ENCODE measurements around the gene APCDD1. TPM values are rescaled to one million over a fixed set of nuclear protein-coding genes. Genes with fewer than 3 reads are reported as not detected.
"Not testable (repeated sequence)": the region's sequence is repeated elsewhere in the genome, so short reads cannot be mapped to it uniquely, and the experiment has no call there.

Gene APCDD1
- total RNA-seq, 1 donor from 2014 or later = 31.2 TPM

GRCh38 chr18:10463096-10463495 lies 8.7 kb downstream of the APCDD1 start:
- DNase-seq = no peak

GRCh38 chr18:10463741-10464140 lies 9.3 kb downstream of the APCDD1 start:
- no peak for DNase-seq

- DNase-seq = not testable (repeated sequence)
Observed at GRCh38 chr18:10464161-10464648, 9.8 kb downstream of the APCDD1 start.

- DNase-seq = no peak
Observed at GRCh38 chr18:10465174-10465939, 10.9 kb downstream of the APCDD1 start.

- DNase-seq = no peak
Observed at GRCh38 chr18:10470429-10470828, 16.0 kb downstream of the APCDD1 start.

GRCh38 chr18:10471574-10471973 lies 17.1 kb downstream of the APCDD1 start:
- no peak for DNase-seq

- DNase-seq = no peak
Observed at GRCh38 chr18:10473132-10473531, 18.7 kb downstream of the APCDD1 start.

GRCh38 chr18:10474309-10474708 lies 19.9 kb downstream of the APCDD1 start:
- no peak for DNase-seq

GRCh38 chr18:10475276-10475653 lies 20.8 kb downstream of the APCDD1 start:
- DNase-seq = no peak

- DNase-seq = no peak
Observed at GRCh38 chr18:10475654-10476291, 21.3 kb downstream of the APCDD1 start.

GRCh38 chr18:10476338-10476791 lies 21.9 kb downstream of the APCDD1 start:
- DNase-seq = peak; percentile 70

GRCh38 chr18:10477121-10477862 lies 22.9 kb downstream of the APCDD1 start:
- DNase-seq = no peak

- DNase-seq = no peak
Observed at GRCh38 chr18:10477863-10478260, 23.4 kb downstream of the APCDD1 start.

GRCh38 chr18:10481831-10482230 lies 27.4 kb downstream of the APCDD1 start:
- DNase-seq = peak; percentile 32

- DNase-seq = no peak
Observed at GRCh38 chr18:10482363-10482984, 28.0 kb downstream of the APCDD1 start.

GRCh38 chr18:10482985-10483949 lies 28.8 kb downstream of the APCDD1 start:
- DNase-seq = peak; percentile 8

GRCh38 chr18:10485475-10485874 lies 31.0 kb downstream of the APCDD1 start:
- no peak for DNase-seq

- DNase-seq = no peak
Observed at GRCh38 chr18:10486362-10486761, 31.9 kb downstream of the APCDD1 start.

GRCh38 chr18:10487154-10487553 lies 32.7 kb downstream of the APCDD1 start:
- DNase-seq = no peak

- DNase-seq = peak; percentile 45
Observed at GRCh38 chr18:10488017-10488416, 33.6 kb downstream of the APCDD1 start.
